Midbrain (tissue), 1 donor: ENCODE results near the gene SPACA7.

Source experiments
- DNase-seq: peaks from one replicate; lab custom pipeline; 2025; lab: John Stamatoyannopoulos, UW

SPACA7 gene

DNA sequence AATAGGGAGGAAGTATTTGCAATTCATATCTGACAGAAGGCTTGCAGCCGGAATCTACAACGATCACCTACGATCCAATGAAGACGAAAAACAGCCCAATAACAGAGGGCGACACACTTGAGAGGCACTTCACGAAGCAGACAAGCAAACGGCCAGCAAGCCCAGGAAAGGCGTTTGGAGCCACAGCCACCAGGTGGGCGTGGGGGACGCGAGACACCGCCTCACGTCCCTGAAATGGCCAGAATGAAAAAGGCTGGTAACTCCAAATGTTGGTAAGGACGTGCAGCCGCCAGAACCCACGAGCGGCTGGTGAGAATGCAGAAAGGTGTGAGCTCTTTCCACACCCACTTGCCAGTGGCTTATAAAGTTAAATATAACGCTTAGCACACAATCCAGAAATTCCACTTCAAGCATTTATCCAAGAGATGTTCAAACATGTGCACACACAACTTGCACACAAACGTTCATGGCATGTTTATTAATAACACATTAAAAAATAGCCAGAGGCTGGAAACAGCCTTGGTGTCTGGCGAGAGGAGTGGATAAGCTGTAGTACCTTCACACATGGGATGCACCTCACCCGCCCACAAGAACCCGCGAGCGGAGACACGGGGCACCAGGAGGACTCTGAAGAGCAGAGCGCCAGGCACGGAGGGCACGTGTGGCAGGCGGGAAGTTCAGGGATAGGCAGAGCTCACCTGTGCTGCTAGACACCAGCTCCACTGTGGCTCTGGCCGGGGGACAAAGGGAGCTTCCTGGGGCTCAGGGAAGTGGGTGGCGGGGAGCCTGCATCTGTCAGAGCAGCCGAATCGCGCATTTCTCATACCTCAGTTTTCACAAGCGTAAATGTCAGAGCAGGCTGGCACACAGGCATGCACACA, 89.3 kb downstream of the SPACA7 start:
- no peak for DNase-seq

DNA sequence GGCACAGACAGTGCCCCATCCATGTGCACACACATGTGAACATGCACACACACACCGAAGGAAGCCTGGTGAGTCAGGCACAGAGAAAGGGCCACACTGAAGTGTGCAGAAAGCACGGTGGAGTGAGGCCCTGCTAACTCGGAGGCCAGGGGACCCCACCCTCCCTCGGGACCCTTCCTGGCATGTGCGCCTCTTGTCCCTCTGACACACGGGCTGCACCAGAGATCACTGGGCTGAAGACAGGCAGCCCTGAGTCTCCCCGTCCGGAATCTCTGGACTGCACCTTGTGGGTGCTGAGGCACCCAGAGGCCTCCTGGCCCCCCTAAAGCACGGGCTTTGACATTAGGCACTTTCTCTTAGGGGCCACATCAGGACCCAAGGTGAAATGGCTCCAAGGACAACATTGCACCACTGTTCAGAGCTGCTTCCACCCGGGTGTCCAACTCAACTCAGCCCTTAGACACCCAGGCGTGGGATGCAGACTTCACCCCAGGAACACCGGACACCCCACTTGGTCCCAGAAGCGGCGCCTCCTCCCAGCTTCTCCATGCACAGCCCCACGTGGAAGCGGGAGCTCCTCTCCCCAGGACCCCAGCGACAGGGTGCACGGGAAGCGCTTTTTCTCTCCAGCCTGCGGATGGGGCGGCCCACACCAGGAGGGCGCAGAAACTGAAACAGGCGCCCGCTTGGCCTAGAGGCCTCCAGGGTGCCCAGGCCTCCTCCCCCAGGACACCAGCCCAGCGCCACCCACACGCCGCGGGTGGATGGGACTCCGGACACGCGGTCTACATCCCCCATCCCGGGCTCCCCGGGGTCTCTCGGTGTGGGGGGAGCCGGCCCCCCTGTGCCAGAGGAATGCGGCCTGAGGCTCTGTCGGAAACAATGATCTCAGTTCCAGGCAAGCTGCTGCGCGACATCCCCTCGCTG, 90.2 kb downstream of the SPACA7 start:
- no peak for DNase-seq

DNA sequence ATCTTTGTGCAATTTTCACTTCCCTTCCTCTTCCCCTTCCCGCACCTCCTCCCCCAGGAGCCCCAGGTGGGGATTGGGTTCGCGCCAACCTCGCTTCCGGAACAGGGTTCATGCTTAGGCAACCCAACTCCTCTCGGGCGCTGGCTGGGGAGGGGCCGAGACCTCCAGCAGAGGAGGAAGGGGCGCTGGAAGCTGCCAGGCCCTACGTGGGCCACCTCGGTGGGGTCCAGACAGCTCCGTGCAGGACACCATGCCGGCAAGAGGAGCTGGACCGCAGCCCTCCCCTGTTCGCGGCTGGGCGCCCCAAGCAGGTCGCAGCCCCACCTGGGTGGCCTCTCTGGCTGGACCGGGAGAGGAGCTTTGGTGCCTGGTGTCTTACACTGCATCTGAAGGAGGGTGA, 91.1 kb downstream of the SPACA7 start:
- no peak for DNase-seq

DNA sequence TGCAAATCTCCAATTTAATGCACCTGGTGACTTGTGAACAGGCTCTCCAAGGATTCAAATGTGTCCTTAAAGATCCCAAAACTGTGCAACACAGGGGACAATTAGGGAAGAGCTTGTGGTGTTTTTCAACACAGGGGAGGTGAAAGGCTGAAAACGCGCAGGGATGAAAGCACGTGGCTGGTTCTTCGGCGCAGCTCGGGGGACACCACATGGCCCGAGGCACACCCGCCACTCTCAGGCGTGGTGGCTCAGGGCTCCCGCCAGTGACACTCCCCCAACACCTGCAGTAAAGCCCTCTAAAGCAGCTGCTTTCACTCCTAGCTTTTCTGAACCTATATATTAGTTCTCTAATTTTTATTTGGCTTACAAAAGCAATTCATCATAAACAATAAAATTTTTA, 91.9 kb downstream of the SPACA7 start:
- DNase-seq = no peak

DNA sequence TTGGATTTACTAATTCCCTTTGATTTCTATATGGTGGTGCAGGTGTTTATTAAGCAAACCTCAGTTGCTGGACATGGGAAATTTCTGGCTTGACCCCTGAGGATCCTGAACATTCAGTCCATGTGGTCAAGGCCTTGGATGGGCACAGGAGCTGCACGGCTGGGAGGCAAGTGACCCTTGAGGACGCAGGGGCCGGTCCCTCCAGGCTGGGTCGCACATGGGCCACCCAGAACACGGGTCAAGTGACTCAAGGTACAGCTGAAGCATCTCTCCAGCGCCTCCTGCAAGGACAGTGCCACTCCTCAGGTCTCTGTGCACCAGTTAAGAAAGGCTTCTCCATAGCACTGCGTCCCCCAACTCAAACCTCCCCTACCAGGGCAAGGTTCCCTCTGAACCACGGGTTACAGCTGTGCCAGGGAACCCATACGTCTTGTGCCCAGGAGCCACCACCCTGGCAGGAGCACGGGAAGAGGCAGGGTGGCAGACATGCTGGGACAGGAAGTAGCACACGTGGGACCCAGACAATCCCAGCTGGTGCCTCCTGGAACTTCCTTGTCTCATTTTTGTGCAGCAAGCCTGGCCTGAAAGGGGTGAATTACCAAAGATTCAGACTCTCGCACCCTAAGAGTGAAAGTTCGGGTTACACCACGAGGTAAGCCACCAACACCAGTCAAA, 93.1 kb downstream of the SPACA7 start:
- DNase-seq = no peak

DNA sequence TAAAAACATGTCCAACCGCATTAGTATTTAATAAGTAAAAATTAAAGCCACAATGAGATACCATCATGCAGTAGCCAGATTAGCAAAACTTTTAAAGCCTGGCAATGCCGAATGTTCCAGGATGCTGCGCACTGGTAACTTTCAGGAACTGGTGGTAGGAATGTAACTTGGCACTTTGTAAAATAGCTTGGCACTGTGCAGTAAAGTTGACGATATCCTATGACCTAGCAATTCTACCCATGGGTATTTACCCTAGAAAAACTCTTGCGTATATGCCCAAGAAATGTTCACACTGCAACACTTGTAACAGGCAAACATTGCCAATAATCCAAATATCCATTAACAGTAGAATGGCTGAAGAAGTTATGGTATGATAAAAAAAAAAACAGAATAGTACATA, 97.7 kb downstream of the SPACA7 start:
- DNase-seq = no peak

DNA sequence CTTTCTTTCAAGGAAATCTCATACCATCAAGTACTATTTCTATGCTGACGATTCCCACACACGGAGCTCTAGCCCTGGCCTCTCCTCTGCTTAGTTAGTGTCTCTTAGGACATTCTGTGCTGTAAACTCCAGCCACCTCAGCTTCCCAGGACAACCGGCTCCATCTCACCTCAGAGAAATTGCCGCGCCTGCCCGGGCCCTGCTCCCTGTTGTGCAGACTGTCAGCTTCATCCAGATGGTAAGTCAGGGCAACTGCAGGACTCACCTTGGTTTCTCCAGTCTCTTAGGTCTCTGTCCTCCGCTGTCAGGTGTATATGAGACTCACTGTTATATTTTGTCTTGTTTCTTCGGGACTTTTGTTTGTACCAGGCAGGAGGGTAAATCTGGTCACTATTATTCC, 98.7 kb downstream of the SPACA7 start:
- DNase-seq = no peak

DNA sequence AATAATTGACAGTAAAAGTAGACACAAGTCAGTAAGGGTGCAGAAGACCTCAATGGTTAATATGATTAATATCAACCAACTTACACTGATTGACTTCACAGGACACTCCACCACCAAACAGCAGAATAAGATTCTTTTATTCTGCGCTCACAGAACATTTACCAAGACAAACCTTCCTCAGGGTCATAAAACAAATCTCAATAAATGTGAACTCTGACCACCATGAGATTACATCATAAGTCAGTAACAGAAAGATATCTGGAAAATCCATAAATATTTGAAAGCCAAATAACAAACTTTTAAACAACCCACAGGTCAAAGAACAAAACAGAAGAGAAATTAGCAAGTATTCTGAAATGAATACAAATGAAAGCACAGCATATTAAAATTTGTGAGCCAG, 99.7 kb downstream of the SPACA7 start:
- no peak for DNase-seq

DNA sequence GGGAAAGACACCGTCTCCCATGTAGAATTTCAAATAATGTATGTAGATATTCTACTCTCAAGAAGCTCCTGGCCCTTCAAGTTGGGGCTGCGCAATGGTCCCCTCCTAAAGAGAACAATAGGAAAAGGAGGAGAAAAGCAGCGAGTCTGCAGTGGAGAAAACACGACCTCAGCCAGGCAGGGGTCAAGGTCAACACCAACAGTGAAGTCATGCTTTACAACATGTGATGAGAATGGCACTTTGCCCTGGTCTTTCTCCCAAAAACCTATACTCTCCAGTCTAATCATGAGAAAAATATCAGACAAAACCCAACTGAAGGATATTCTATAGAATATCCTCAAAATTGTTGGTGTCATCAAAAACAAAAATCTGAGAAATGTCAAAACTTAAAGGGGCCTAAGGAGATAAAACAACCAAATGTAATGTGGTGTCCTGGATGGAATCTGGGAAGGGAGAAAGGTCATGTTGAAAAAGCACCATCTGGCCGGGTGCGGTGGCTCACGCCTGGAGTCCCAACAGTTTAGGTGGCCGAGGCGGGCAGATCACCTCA, 101.0 kb downstream of the SPACA7 start:
- no peak for DNase-seq

DNA sequence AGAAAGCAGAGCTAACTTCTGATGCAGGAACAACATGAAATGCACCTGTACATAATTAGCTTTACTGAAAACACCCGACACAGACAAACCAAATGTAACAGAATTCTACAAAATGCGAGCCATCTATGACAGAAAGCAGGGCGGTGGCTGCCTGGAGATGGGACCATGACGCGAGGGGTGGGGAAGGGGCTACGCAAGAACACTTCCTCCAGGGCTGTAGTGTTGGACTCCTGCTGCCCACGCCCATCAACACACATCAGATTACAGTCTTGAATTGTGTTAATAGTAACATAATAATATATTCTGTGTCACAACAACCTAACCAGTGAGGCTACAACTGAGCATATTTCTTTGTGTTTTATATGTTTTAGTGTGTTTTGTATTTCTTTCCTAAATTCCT, 103.2 kb downstream of the SPACA7 start:
- DNase-seq = no peak

DNA sequence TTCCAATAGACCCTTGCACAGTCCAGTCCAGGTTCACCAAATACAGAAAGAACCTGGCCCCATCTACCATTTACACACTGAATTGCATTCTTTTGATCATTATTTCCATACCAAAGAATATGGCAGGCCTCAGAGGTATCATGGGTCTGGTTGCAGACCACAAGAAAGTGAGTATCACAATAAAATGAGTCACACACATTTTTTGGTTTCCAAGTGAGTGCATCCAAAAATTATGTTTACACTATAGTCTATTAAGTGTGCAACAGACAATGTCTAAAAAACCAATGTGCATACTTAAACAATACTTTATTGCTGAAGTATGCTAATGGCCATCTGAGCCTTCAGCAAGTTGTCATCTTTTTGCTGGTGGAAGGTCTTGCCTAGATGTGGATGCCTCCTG, 105.3 kb downstream of the SPACA7 start:
- no peak for DNase-seq

DNA sequence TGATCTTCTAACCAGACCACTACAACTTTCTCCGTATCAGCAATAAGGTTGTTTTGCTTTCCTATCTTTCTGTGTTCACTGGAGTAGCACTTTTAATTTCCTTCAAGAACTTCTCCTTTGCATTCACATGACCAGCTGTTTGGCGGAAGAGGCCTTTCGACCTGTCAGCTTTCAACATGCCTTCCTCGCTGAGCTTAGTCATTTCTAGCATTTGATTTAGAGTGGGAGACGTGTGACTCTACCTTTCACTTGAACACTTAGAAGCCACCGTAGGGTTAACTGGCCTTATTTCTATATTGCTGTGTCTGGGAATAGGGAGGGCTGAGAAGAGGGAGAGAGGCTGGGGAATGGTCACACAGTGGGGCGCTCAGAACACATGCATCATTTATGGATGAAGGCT, 107.1 kb downstream of the SPACA7 start:
- DNase-seq = no peak
